ENCODE data around the gene EPHB2.
"Not testable (repeated sequence)": the region's sequence is repeated elsewhere in the genome, so short reads cannot be mapped to it uniquely, and the experiment has no call there.

DNA sequence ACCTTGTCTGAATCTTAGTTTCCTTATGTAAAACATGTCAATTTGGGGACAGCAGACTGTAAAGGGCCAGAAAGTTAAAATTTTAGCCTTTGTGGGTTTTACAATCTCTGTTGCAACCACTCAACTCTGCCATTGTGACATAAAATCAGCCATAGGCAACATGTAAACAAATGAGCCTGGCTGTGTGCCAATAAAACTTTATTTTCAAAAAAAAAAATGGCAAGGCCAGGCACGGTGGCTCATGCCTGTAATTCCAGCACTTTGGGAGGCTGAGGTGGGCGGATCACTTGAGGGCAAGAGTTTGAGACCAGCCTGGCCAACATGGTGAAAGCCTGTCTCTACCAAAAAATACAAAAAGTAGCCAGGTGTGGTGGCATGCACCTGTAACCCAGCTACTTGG, 123.8 kb downstream of the EPHB2 start:
- TF ChIP-seq, protein P1, sequence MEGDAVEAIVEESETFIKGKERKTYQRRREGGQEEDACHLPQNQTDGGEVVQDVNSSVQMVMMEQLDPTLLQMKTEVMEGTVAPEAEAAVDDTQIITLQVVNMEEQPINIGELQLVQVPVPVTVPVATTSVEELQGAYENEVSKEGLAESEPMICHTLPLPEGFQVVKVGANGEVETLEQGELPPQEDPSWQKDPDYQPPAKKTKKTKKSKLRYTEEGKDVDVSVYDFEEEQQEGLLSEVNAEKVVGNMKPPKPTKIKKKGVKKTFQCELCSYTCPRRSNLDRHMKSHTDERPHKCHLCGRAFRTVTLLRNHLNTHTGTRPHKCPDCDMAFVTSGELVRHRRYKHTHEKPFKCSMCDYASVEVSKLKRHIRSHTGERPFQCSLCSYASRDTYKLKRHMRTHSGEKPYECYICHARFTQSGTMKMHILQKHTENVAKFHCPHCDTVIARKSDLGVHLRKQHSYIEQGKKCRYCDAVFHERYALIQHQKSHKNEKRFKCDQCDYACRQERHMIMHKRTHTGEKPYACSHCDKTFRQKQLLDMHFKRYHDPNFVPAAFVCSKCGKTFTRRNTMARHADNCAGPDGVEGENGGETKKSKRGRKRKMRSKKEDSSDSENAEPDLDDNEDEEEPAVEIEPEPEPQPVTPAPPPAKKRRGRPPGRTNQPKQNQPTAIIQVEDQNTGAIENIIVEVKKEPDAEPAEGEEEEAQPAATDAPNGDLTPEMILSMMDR (IDR thresholded peaks at IDR 0.05): not testable (repeated sequence)
- TF ChIP-seq POLR2A, EP300 (IDR thresholded peaks at IDR 0.05): not testable (repeated sequence)
